ENCODE results near the gene LCOR.
"Not testable (repeated sequence)": the region's sequence is repeated elsewhere in the genome, so short reads cannot be mapped to it uniquely, and the experiment has no call there.

Gene LCOR

GRCh38 chr10:96943161-96943560, 111.1 kb downstream of the LCOR start:
- not testable (repeated sequence) for DNase-seq

DNA sequence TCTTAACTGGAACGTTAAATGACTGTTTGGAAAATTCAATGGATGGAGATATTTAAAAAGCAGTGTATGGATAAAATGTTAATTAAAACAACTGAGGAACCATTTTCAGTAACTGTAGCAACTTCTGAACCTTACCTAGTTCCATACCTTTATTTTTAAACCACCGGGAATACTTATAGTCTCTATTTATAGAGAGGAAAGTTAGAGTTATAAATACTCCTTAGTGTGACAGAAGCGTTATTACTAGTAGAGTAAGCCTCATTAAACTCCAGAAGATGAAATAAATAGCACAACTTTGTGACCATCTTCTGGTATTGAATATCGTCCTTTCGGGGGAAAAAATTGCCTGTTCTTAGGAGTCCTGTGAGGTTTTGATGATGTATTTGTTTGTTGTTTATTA, 114.9 kb downstream of the LCOR start:
- DNase-seq = no peak

DNA sequence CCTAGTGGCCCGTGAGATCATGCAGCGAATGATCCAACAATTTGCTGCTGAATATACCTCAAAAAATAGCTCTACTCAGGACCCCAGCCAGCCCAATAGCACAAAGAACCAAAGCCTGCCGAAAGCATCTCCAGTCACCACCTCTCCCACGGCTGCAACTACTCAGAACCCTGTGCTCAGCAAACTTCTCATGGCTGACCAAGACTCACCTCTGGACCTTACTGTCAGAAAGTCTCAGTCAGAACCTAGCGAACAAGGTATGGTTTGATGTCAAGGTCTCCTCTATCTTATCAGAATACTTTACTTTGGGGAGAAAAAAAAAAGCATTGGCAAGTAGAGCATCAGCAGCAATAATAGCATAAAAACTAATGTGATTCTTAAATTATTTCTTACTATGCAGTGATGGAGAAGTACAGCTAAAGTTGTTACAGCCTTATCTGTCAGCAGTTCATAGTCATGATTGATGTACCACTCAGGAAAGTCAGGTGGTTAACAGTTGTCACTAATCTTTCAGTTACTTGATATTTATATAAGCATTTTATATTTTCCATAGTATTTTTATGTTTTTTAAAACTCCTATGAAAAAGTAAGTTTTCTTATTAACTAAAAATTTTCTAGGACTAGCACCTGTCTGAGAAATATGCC, 117.1 kb downstream of the LCOR start:
- DNase-seq = no peak

DNA sequence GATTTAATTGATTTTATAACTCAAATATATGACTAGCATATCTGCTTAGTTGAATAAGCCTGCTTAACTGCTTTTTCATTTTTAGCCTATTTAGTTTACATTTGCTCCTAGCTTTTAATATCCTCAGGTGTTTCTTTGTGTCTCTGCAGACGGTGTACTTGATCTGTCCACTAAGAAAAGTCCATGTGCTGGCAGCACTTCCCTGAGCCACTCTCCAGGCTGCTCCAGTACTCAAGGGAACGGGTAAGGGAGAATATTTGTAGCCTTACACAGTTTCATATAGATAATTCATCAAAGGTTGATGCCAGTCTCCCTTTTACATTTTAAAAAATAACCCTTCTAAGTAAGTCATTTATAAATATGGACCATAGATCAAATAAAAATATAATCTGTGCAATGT, 119.9 kb downstream of the LCOR start:
- no peak for DNase-seq

- DNase-seq = no peak
Measured at GRCh38 chr10:96955794-96956193, 123.7 kb downstream of the LCOR start.

- no peak for DNase-seq
Measured at GRCh38 chr10:96958071-96958470, 126.0 kb downstream of the LCOR start.

DNA sequence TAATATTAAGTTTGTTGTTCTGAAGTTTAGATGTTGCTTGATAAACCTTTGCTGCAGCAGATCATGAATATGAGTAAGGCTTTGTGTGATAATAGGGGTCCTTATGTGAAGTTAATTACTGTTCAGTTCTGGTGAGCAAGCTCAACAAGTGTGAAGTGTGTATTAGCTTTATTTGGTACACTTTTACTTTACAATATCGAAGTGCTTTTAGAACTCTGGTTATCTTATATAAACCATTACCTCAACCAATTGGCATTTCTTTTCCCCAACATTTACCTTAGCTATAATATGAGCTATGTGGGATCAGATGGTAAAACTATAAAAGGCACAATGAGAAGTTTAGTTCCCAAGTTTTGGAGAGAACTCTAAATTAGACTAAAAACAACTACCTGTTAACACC, 127.6 kb downstream of the LCOR start:
- DNase-seq = no peak

GRCh38 chr10:96960872-96961271, 128.8 kb downstream of the LCOR start:
- DNase-seq = no peak

DNA sequence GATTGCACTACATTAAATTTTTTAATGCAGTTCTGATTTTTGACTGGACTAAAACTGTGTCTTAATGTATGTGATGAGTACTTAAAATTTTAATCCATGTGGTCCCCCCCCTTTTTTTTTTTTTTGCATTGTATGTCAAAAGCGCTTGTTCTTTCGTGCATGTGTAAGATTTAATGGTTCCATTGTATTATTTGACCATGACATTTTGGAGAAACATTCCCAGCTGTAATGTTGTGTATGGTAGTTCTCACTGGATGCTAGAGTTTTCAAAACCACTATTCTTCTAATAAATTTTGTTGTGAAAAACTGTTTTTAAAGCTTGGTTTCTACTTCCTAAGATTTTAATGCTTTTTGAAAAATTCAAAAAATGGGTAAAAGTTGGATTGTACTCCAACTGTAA, 132.0 kb downstream of the LCOR start:
- DNase-seq = no peak

- DNase-seq = no peak
Measured at GRCh38 chr10:96967847-96968246, 135.7 kb downstream of the LCOR start.

DNA sequence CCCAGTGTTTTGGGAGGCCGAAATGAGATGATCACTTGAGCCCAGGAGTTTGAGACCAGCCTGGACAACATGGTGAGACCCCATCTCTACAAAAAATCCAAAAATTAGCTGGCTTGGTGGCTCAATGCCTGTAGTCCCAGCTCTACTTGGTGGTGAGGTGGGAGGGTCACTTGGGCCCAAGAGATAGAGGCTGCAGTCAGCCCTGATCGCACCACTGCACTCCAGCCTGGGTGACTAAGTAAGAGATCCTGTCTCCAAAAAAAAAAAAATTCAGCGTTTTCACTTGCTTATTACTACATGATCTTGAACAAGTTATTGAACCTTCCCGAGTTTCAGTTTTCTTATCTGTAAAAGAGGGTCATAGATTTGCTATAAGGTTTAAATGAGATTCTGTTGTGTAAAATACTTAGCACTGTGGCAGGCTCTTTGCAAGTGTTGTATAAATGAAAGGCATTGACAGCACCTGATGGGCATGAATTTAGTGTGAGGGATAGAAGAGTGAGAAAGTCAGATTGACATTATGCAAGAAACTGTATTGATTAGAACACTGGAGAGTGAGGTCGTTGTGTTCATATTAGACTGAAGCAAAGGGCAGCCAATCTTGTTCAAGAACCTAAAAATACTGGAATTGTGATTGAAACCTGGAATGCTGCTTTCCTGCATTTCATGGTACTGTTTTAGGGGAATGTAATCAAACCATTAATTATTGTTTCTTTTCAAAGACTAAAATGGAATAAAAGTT, 136.8 kb downstream of the LCOR start:
- no peak for DNase-seq

GRCh38 chr10:96971324-96971723, 139.2 kb downstream of the LCOR start:
- no peak for DNase-seq

GRCh38 chr10:96972264-96972663, 140.2 kb downstream of the LCOR start:
- no peak for DNase-seq

- no peak for DNase-seq
Measured at GRCh38 chr10:96973809-96974747, 142.0 kb downstream of the LCOR start.

GRCh38 chr10:96975136-96975535, 143.0 kb downstream of the LCOR start:
- DNase-seq = no peak

- no peak for DNase-seq
Measured at GRCh38 chr10:96978621-96979154, 146.6 kb downstream of the LCOR start.

DNA sequence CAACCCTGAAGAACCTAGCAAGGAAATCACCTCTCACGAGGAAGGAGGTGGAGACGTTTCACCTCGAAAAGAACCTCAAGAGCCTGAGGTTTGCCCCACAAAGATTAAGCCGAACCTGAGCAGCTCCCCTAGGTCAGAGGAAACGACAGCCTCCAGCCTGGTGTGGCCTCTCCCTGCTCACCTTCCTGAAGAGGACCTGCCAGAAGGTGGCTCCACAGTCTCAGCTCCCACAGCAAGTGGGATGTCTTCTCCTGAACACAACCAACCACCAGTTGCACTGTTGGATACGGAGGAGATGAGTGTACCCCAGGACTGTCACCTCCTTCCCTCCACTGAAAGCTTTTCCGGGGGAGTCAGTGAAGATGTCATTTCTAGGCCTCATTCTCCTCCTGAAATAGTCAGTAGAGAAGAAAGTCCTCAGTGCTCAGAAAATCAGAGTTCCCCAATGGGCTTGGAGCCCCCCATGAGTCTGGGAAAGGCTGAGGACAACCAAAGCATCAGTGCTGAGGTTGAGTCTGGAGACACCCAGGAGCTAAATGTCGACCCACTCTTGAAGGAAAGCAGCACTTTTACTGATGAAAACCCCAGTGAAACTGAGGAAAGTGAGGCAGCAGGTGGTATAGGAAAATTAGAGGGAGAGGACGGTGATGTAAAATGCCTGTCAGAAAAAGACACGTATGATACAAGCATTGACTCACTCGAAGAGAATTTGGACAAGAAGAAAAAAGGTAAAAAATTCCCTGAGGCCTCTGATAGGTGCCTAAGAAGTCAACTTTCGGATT, 150.2 kb downstream of the LCOR start:
- DNase-seq = no peak

- DNase-seq = no peak
Measured at GRCh38 chr10:96984541-96985131, 152.5 kb downstream of the LCOR start.

- DNase-seq = no peak
Measured at GRCh38 chr10:96986200-96986856, 154.2 kb downstream of the LCOR start.

GRCh38 chr10:96987141-96987841, 155.2 kb downstream of the LCOR start:
- no peak for DNase-seq

DNA sequence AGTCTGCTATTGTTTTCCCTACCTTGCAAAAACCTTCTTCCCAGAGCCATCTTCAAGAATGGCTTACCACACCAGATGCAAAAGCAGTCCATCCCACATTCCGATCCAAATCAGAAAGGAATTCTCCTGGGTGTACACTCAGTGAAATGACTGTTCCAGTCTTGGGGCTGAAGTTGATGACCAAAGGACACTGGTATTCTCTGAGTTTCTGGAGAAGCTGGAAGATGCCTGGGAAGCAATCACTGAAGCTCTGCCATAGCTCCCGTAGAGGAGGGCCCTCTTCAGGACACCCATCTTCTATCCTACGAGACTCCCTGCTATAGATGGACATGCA, 155.7 kb downstream of the LCOR start:
- DNase-seq = no peak
